ENCODE results near the gene RIC8B. TPM values are rescaled to one million over a fixed set of nuclear protein-coding genes. Genes with fewer than 3 reads are reported as not detected.
A peak's percentile ranks its signal among the peaks of the same experiment; 100 is the strongest.
"Not testable (repeated sequence)": the region's sequence is repeated elsewhere in the genome, so short reads cannot be mapped to it uniquely, and the experiment has no call there.

The RIC8B gene
- total RNA-seq, 6 experiments from 2014 or later = 8.0 to 12.0 (median 10.2) TPM

GRCh38 chr12:106914796-106915634 is 140.5 kb downstream of the RIC8B start:
- H3K4me3 Mint-ChIP-seq = no peak overlapping the region
- H3K36me3 Mint-ChIP-seq (ENCODE audit: low read depth) = no peaks in the 10 kb centered on the region
- DNase-seq = no peak
- H3K27ac Mint-ChIP-seq = no peak overlapping the region
- peaks cover 8% of the 10 kb centered on the region for H3K27me3 Mint-ChIP-seq (ENCODE audit: insufficient read depth)
- H3K4me1 Mint-ChIP-seq (ENCODE audit: low read depth) = peaks cover 5% of the 10 kb centered on the region; the same call in 1 of the 2 replicates
- no peaks in the 10 kb centered on the region for H3K9me3 Mint-ChIP-seq
- TF ChIP-seq CTCF (IDR thresholded peaks at IDR 0.05) = no peak

- H3K36me3 Mint-ChIP-seq (ENCODE audit: low read depth) = no peaks in the 10 kb centered on the region
- no peaks in the 10 kb centered on the region for H3K9me3 Mint-ChIP-seq
- H3K27ac Mint-ChIP-seq = no peak overlapping the region
- H3K4me1 Mint-ChIP-seq (ENCODE audit: low read depth) = peaks cover 5% of the 10 kb centered on the region; the same call in 1 of the 2 replicates
- peaks cover 8% of the 10 kb centered on the region for H3K27me3 Mint-ChIP-seq (ENCODE audit: insufficient read depth)
- no peak for DNase-seq
- no peak for TF ChIP-seq CTCF (IDR thresholded peaks at IDR 0.05)
- H3K4me3 Mint-ChIP-seq = no peak overlapping the region
Observed at GRCh38 chr12:106915635-106916026, 141.1 kb downstream of the RIC8B start.

- Mint-ChIP-seq H3K4me1 (ENCODE audit: low read depth) (peaks cover 5% of the 10 kb centered on the region; the same call in 1 of the 2 replicates), H3K36me3 (ENCODE audit: low read depth) (no peaks in the 10 kb centered on the region), H3K4me3 (no peak overlapping the region), H3K27ac (no peak overlapping the region), H3K27me3 (ENCODE audit: insufficient read depth) (peaks cover 8% of the 10 kb centered on the region), H3K9me3 (no peaks in the 10 kb centered on the region)
- TF ChIP-seq CTCF (IDR thresholded peaks at IDR 0.05) = no peak
- DNase-seq = no peak
Observed at GRCh38 chr12:106917503-106917902, 143.0 kb downstream of the RIC8B start.

- H3K27me3 Mint-ChIP-seq (ENCODE audit: insufficient read depth) = peaks cover 8% of the 10 kb centered on the region
- H3K4me3 Mint-ChIP-seq = no peak overlapping the region
- H3K36me3 Mint-ChIP-seq (ENCODE audit: low read depth) = no peaks in the 10 kb centered on the region
- H3K9me3 Mint-ChIP-seq = no peaks in the 10 kb centered on the region
- peaks cover 5% of the 10 kb centered on the region; the same call in 1 of the 2 replicates for H3K4me1 Mint-ChIP-seq (ENCODE audit: low read depth)
- peak; percentile 62 for TF ChIP-seq CTCF (IDR thresholded peaks at IDR 0.05)
- no peak for DNase-seq
- no peak overlapping the region for H3K27ac Mint-ChIP-seq
Observed at GRCh38 chr12:106918746-106919145, 144.3 kb downstream of the RIC8B start.

GRCh38 chr12:106919910-106920544 is 145.5 kb downstream of the RIC8B start:
- peak; percentile 94 for TF ChIP-seq CTCF (IDR thresholded peaks at IDR 0.05)
- peak; percentile 50 for DNase-seq
- Mint-ChIP-seq H3K36me3 (ENCODE audit: low read depth) (no peaks in the 10 kb centered on the region), H3K9me3 (no peaks in the 10 kb centered on the region), H3K27me3 (ENCODE audit: insufficient read depth) (peaks cover 8% of the 10 kb centered on the region), H3K4me3 (no peak overlapping the region), H3K27ac (no peak overlapping the region), H3K4me1 (ENCODE audit: low read depth) (peaks cover 5% of the 10 kb centered on the region; the same call in 1 of the 2 replicates)

GRCh38 chr12:106921976-106922375 is 147.5 kb downstream of the RIC8B start:
- H3K9me3 Mint-ChIP-seq, H3K27ac Mint-ChIP-seq: not testable (repeated sequence)

GRCh38 chr12:106923594-106923993 is 149.1 kb downstream of the RIC8B start:
- not testable (repeated sequence) for H3K36me3 Mint-ChIP-seq (ENCODE audit: low read depth); H3K4me1 Mint-ChIP-seq (ENCODE audit: low read depth); H3K27me3 Mint-ChIP-seq (ENCODE audit: insufficient read depth); H3K9me3 Mint-ChIP-seq; H3K27ac Mint-ChIP-seq; DNase-seq; H3K4me3 Mint-ChIP-seq

More at GRCh38 chr12:106921976-106922375, 147.5 kb downstream of the RIC8B start:
- H3K27me3 Mint-ChIP-seq (ENCODE audit: insufficient read depth); DNase-seq; H3K36me3 Mint-ChIP-seq (ENCODE audit: low read depth); H3K4me3 Mint-ChIP-seq; H3K4me1 Mint-ChIP-seq (ENCODE audit: low read depth): not testable (repeated sequence)

All from HFFc6 (cell line).